A549 treated with ZK216348 at 1 μM for 4 hours (cell line): ENCODE measurements around the gene PSMB9. TPM values are rescaled to one million over a fixed set of nuclear protein-coding genes. Genes with fewer than 3 reads are reported as not detected.

Experiments
- total RNA-seq: library from RNA; stranded (reverse); fragments of 200-300 nt; extraction: Qiagen RNA extraction; gene quantifications from 5 replicates; pipeline ENCODE4 v1.2.3, GENCODE V29; 2022; ENCODE audit warnings: low read depth

Gene PSMB9
- total RNA-seq: 15.8 to 24.7 TPM (median 19.0 TPM) in 5 replicates

GRCh38 chr6:32853541-32854375 is at the start of gene PSMB9, which contains the start of gene TAP1:
TSS of gene PSMB9 (plus strand) at chr6:32854192. CDS start at chr6:32854230, 38 bp downstream.
TSS of gene TAP1 (minus strand) at chr6:32853704. CDS start at chr6:32853636, 68 bp downstream.

GRCh38 chr6:32816746-32817204 is 37.2 kb upstream of the PSMB9 start, which contains the start of gene HLA-DOB:
TSS of gene HLA-DOB (minus strand) at chr6:32817002. CDS start at chr6:32816951, 51 bp downstream.

GRCh38 chr6:32838114-32838958 is 15.7 kb upstream of the PSMB9 start, which contains the start of gene TAP2:
TSS of gene TAP2 (minus strand) at chr6:32838739. CDS start at chr6:32838233, 506 bp downstream.

GRCh38 chr6:32843979-32844838 is 9.8 kb upstream of the PSMB9 start, which contains the start of gene PSMB8:
TSS of gene PSMB8 (minus strand) at chr6:32844047. CDS start at chr6:32843996, 51 bp downstream.

Other genes with a start within 250 kb of the PSMB9 start
- gene HLA-DQA1, start 216.8 kb upstream of the PSMB9 start, total RNA-seq: not detected in 5 replicates
- gene HLA-DQB1, start 187.5 kb upstream of the PSMB9 start, total RNA-seq: not detected in 5 replicates
- gene HLA-DQA2, start 112.8 kb upstream of the PSMB9 start, total RNA-seq: not detected in 5 replicates
- not detected in 5 replicates for gene HLA-DQB2, start 90.7 kb upstream of the PSMB9 start, total RNA-seq
- gene HLA-DOB, start 37.2 kb upstream of the PSMB9 start, total RNA-seq: 0.16 to 0.23 TPM in 2 of 5 replicates, not detected in the others
- gene TAP2, start 15.5 kb upstream of the PSMB9 start, total RNA-seq: 10.9 to 20.6 TPM (median 17.8 TPM) in 5 replicates
- gene PSMB8, start 10.1 kb upstream of the PSMB9 start, total RNA-seq: 18.6 to 22.5 TPM (median 20.0 TPM) in 5 replicates
- 28.3 to 38.6 TPM (median 34.4 TPM) in 5 replicates for gene TAP1, start 488 bp upstream of the PSMB9 start, total RNA-seq
- gene HLA-DMB, start 86.8 kb downstream of the PSMB9 start, total RNA-seq: 1.1 to 2.2 TPM (median 1.8 TPM) in 5 replicates
- 2.7 to 3.6 TPM (median 3.2 TPM) in 5 replicates for gene HLA-DMA, start 98.9 kb downstream of the PSMB9 start, total RNA-seq
- gene BRD2, start 114.4 kb downstream of the PSMB9 start, total RNA-seq: 127 to 155 TPM (median 130 TPM) in 5 replicates
- gene HLA-DOA, start 155.4 kb downstream of the PSMB9 start, total RNA-seq: not detected in 5 replicates
- gene HLA-DPA1, start 219.5 kb downstream of the PSMB9 start, total RNA-seq: 0.05 TPM in 1 of 5 replicates, not detected in the others
- not detected in 5 replicates for gene HLA-DPB1, start 221.8 kb downstream of the PSMB9 start, total RNA-seq